Mesenteric fat pad (tissue), 1 donor: ENCODE results near the gene TMEM187. TPM values are rescaled to one million over a fixed set of nuclear protein-coding genes. Genes with fewer than 3 reads are reported as not detected.
A peak's percentile ranks its signal among the peaks of the same experiment; 100 is the strongest.
"Not testable (repeated sequence)": the region's sequence is repeated elsewhere in the genome, so short reads cannot be mapped to it uniquely, and the experiment has no call there.

Experiments used
- DNase-seq: peaks from one replicate; pipeline ENCODE4 v3.0.0-alpha.2; 2020; ENCODE audit warnings: low spot score
- total RNA-seq: library from RNA; stranded (reverse); fragmentation: NEBNext Ultra II Directional; extraction: Animal tissue kit (Norgen Biotek cat#: 25700); gene quantifications from one replicate; pipeline ENCODE4 v1.2.1, GENCODE V29; 2021
- donor health status: DM: yes; HTN: yes; CAD: no.

The TMEM187 gene
- total RNA-seq, 1 donor from 2014 or later, result 8.7 TPM

DNA sequence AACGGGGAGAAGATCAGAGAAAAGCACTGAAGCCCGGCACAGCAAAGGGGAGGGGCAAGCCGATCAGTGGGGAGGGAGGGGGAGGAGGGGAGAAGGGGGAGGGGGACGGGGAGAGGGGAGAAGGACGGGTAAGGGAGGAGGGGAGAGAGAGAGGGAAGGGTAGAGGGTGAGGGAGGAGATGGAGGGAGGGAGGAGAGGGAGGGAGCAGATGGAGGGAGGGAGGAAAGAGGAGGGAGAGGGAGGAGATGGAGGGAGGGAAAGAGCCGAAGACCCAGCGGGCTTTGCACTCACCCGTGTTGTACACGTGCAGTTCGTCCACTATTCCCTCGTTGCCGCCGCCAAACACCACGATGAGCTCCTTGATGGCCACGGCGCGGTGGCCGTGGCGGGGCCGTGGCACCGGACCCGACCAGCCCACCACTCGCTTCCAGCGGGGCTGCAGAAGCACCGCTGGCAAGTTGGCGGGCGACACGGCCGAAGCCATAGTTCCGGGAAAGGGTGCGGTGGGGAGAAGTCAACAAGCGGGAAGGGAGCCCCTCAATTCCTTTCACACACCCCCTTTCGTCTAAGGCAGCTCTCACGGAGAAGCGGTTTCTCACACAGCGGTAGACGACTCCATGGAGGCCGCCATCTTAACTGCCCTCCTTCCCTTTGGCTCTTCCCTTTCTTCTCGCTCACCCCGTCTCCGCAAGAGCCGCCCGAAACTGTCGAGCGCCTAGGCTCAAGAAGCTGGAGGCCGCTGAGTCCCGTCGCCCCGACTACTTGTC, 2.0 kb upstream of the TMEM187 start:
- no peak for DNase-seq

GRCh38 chrX:153971124-153971449, 1.5 kb upstream of the TMEM187 start:
- DNase-seq, result peak; percentile 97

DNA sequence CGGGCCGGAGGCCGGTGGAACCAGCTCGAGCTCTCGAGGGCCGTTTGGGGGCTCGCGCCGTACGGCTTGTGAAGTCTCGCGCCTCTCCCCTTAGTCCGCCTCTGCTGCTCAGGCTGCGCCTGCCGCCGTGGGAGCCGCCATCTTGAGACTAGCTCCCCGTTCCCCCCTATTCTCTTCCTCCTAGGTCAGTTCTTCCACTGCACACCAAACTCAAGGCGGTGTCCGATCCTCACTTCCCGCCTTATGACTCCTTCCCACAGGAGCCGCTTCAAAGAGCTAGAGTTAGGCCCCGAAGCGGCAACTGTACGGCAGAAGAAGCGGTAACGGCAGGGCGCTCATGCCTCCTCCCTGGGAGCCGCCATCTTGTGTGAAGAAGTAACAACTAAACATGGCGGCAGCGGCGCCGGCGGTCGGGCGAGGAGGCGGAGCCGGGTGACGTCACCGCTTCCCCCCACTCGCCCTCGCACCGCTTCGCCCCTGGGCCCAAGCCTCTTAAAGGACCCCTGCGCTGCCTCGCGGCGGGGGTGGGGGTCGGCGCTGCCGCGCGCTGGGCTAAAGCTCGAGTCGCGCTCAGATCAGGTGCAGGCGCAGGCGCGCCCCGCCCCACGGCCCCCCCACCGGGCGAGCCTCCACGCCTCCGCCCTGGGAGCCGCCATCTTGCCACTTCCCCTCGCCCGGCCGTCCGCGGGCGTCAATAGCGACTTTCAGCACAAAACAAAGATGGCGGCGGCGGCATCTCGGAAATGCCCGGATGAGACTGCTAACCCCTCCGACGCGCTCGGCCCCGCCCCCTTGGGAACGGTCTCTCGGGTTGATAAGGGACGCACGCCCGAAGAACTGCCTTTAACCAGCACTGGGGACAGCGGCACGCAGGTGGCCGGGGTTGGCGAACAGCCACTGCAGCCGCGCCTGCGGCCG, 845 bp upstream of the TMEM187 start, which contains the start of gene HCFC1:
Gene HCFC1, minus strand, starts transcription at position 369 of the 918 bp plus-strand sequence. CDS start 978 bp downstream, outside the sequence.
- peak; percentile 96 for DNase-seq

- no peak for DNase-seq
Measured at GRCh38 chrX:153973127-153974002, 811 bp downstream of the TMEM187 start.

GRCh38 chrX:153974003-153974725, 1.6 kb downstream of the TMEM187 start:
- peak; percentile 87 for DNase-seq

- no peak for DNase-seq
Measured at GRCh38 chrX:153974726-153975286, 2.3 kb downstream of the TMEM187 start.

DNA sequence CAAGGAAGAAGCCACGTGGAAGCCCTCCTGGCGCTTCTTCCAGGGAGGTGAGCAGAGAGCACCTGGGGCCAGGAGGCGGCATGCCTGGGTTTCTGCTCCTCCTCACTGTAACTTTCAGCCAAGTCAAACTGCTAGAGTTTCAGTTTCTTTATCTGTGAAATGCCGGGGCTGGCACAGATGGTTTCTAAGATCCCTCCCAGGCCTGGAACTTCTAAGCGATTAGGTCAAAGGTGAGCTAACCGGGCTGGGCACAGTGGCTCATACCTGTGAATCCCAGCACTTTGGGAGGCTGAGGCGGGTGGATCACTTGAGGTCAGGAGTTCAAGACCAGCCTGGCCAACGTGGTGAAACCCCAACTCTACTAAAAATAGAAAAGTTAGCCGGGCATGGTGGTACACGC, 7.8 kb downstream of the TMEM187 start:
- not testable (repeated sequence) for DNase-seq

DNA sequence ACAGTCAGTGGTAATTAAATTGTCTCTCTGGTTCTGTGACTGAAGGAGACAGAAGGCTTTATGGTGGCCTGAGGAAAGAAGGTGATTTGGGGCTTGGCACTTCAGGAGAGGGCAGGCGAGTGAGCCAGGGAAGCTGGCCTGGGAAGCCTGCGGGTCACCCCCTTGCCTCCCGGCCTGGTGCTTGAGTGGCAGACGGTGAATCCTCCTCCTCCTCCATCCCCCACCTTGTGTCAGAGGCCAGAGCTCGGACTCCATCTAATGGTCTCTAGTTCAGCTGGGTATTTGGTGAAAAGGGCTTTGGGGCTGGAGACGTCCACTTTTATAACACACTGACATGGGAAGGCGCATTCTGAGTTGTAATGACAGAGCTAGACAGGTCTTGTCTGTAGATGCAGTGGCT, 8.7 kb downstream of the TMEM187 start:
- no peak for DNase-seq

- DNase-seq, result no peak
Measured at GRCh38 chrX:153981771-153982533, 9.4 kb downstream of the TMEM187 start.

GRCh38 chrX:153983321-153983801, 10.8 kb downstream of the TMEM187 start:
- no peak for DNase-seq

DNA sequence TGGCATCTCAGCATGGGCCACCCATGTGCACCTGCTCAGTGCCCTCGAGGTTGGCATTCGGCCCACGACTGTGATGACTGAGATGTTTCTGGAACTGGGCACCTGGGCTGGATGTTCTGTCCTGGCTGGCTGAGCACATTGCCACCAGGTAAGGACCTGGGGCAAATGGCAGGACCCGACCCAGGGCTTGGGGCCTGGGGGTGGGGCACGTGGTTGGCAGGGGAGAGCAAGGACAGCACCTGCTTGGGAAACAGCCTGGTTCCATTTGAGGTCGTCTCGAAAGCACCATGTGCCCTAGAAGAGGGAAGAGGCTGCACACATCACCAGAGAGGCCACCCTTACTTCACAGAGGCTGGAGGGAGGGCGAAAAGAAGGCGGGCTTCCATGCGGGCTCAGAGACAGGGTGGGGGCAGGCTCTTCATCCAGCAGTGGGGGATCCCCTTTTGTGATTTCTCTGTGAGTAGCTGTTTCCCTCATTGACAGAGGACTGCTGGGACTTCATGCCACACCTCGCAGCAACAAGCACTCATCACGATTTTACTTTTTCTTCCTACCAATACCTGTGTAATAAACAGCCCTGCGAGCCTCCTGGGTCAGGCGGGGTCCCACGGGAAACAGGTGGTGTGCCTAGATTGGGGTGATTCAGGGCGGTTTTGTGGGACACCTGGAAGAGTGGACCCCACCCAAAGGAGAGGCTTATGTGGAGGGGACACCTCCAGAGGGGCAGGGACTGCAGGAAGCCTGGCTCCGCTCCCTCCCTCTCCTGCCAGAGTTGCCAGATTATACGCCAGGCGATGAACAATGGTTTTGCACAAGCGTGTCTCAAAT, 12.0 kb downstream of the TMEM187 start:
- no peak for DNase-seq

DNA sequence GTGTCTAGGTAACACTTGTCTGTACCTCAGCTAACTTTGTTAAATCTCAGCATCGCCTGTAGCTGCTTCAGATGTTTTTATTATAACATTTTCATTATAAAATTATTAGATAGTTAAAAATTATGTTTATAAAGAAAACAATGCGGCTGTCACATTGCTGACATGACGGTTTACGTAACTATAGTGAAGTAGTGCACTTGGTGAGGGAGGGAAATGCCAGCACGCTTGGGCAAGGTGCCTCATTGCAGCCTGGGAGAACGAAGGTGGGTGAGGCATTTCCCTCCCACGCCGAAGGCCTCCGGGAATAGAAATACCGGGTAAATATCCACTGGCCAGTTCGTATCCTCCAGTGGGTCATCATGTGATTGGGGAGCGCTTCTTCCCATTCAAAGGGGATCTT, 15.9 kb downstream of the TMEM187 start:
- no peak for DNase-seq

- no peak for DNase-seq
Measured at GRCh38 chrX:153989973-153990655, 17.6 kb downstream of the TMEM187 start.

DNA sequence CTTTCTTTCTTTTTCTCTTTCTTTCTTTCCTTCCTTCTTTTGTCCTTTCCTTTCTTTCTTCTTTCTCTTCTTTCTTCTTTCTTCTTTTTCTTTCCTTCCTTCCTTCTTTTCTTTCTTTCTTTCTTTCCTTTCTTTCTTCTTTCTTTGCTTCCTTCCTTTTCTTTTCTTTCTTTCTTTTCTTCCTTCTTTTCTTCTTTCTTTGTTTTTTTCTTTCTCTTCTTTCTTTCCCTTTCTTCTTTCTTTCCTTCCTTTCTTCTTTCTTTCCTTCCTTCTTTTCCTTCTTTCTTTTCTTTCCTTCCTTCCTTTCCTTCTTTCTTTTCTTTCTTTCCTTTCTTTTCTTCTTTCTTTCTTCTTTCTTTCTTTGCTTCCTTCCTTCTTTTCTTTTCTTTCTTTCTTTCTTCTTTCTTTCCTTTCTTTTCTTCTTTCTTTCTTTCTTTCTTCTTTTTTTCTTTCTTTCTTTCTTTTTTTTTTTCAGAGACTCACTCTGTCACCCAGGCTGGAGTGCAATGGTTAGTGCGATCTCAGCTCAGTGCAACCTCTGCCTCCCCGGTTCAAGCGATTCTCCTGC, 18.5 kb downstream of the TMEM187 start:
- DNase-seq, result no peak

DNA sequence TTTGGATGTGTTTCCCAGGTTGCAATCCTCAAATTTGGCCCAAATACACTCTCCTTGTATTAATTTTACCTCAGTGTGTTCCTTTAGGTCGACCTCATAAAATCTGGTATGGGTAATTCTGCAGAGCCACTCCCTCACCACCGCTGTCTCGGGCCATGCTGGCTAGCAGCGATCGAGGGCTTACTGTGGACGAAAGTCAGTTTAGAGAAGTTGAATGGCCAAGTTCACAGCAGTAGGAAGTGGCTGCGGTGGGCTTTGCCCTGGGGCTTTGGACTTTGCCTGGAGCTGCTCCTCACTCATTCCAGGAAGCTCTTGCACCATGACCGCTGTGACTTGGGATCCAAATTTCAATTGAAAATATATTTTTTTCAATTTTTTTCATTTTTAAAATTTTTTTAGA, 19.6 kb downstream of the TMEM187 start:
- DNase-seq, result no peak

GRCh38 chrX:153993079-153993478, 20.5 kb downstream of the TMEM187 start:
- DNase-seq, result no peak

- no peak for DNase-seq
Measured at GRCh38 chrX:153993978-153994377, 21.4 kb downstream of the TMEM187 start.
